Measurements from ENCODE around the gene AHR.
"Not testable (repeated sequence)": the region's sequence is repeated elsewhere in the genome, so short reads cannot be mapped to it uniquely, and the experiment has no call there.

AHR gene

GRCh38 chr7:17380736-17381662, 82.5 kb downstream of the AHR start:
- DNase-seq (ENCODE audit: low read depth) = no peak

- DNase-seq (ENCODE audit: low read depth) = not testable (repeated sequence)
Observed at GRCh38 chr7:17382408-17383354, 84.2 kb downstream of the AHR start.

GRCh38 chr7:17384400-17384799, 85.9 kb downstream of the AHR start:
- no peak for DNase-seq (ENCODE audit: low read depth)

GRCh38 chr7:17385612-17386011, 87.2 kb downstream of the AHR start:
- DNase-seq (ENCODE audit: low read depth) = no peak

- DNase-seq (ENCODE audit: low read depth) = no peak
Observed at GRCh38 chr7:17390392-17390791, 91.9 kb downstream of the AHR start.

GRCh38 chr7:17391366-17391765, 92.9 kb downstream of the AHR start:
- no peak for DNase-seq (ENCODE audit: low read depth)

- no peak for DNase-seq (ENCODE audit: low read depth)
Observed at GRCh38 chr7:17392846-17393245, 94.4 kb downstream of the AHR start.

GRCh38 chr7:17394563-17394962, 96.1 kb downstream of the AHR start:
- not testable (repeated sequence) for DNase-seq (ENCODE audit: low read depth)
